ENCODE measurements around the gene IL17C. TPM values are rescaled to one million over a fixed set of nuclear protein-coding genes. Genes with fewer than 3 reads are reported as not detected.

IL17C gene
- polyA plus RNA-seq, 2 of the 4 experiments (the other 2 are of a cell fraction), result not detected

DNA sequence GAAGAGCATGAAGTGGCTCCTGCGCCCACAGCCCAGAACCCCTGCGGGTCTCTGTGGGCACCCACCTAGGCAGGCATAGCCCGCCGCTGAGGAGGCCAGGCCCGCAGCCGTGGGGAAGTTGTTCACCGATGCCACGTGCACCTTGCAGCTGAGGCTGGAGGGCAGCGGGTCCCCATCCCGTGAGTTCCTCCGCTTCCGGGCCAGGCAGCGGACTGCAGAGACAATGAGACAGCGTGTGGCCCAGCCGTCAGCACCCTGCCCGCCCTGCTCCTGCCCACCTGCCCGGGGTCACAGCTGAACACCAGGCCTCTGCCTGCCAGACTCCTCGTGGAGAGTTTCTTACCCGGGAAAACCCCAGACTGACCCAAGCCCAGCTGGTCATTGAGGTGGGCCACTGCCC lies 19.0 kb downstream of the IL17C start:
- H3K4me2 ChIP-seq, result no peak overlapping the region
- ATAC-seq, result no peak
- peaks cover 5% of the 10 kb centered on the region; the same call in 1 of the 3 replicates for H3K4me1 ChIP-seq
- ChIA-PET CTCF (no interaction called here), POLR2A (no interaction called here)
- no peak overlapping the region for H3K27ac ChIP-seq
- no peak for FAIRE-seq
- WGBS (ENCODE audit: missing lambda C conversion rate), result 97% methylated on average over 14 of the region's 19 CpGs
- no peak overlapping the region for H3K4me3 ChIP-seq
- H3K9me3 ChIP-seq, result no peaks in the 10 kb centered on the region
- TF ChIP-seq RARB (CRISPR knock-in tag; IDR thresholded peaks at IDR 0.05) (no peak), PBX3 (IDR thresholded peaks at IDR 0.05) (no peak), KDM1A (IDR thresholded peaks at IDR 0.05; ENCODE audit: low read depth) (no peak), ZFP36 (IDR thresholded peaks at IDR 0.05; ENCODE audit: borderline replicate concordance, partially characterized antibody) (no peak), RCOR1 (IDR thresholded peaks at IDR 0.05; ENCODE audit: low read depth, low read length) (no peak), NFE2L2 (conservative IDR thresholded peaks at IDR 0.05; ENCODE audit: low read length) (no peak), PHF8 (IDR thresholded peaks at IDR 0.05; ENCODE audit: borderline replicate concordance, low read depth) (no peak), MAFK (IDR thresholded peaks at IDR 0.05; ENCODE audit: partially characterized antibody) (no peak), ZSCAN20 (CRISPR knock-in tag; IDR thresholded peaks at IDR 0.05) (no peak), FOSL2 (IDR thresholded peaks at IDR 0.05) (no peak), FOSL2 (CRISPR knock-in tag; IDR thresholded peaks at IDR 0.05) (no peak), CBX2 (IDR thresholded peaks at IDR 0.05; ENCODE audit: borderline replicate concordance, low read depth) (no peak), HOXB13 (CRISPR knock-in tag; IDR thresholded peaks at IDR 0.05; ENCODE audit: low read depth) (no peak), MAX (IDR thresholded peaks at IDR 0.05) (no peak), EP300 (IDR thresholded peaks at IDR 0.05) (no peak), HOXA7 (CRISPR knock-in tag; IDR thresholded peaks at IDR 0.05) (no peak), JUNB (IDR thresholded peaks at IDR 0.05) (no peak), HDAC2 (IDR thresholded peaks at IDR 0.05) (no peak)
- TF ChIP-seq, protein P1, sequence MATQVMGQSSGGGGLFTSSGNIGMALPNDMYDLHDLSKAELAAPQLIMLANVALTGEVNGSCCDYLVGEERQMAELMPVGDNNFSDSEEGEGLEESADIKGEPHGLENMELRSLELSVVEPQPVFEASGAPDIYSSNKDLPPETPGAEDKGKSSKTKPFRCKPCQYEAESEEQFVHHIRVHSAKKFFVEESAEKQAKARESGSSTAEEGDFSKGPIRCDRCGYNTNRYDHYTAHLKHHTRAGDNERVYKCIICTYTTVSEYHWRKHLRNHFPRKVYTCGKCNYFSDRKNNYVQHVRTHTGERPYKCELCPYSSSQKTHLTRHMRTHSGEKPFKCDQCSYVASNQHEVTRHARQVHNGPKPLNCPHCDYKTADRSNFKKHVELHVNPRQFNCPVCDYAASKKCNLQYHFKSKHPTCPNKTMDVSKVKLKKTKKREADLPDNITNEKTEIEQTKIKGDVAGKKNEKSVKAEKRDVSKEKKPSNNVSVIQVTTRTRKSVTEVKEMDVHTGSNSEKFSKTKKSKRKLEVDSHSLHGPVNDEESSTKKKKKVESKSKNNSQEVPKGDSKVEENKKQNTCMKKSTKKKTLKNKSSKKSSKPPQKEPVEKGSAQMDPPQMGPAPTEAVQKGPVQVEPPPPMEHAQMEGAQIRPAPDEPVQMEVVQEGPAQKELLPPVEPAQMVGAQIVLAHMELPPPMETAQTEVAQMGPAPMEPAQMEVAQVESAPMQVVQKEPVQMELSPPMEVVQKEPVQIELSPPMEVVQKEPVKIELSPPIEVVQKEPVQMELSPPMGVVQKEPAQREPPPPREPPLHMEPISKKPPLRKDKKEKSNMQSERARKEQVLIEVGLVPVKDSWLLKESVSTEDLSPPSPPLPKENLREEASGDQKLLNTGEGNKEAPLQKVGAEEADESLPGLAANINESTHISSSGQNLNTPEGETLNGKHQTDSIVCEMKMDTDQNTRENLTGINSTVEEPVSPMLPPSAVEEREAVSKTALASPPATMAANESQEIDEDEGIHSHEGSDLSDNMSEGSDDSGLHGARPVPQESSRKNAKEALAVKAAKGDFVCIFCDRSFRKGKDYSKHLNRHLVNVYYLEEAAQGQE (IDR thresholded peaks at IDR 0.05), result no peak
- no peak for DNase-seq (ENCODE audit: low read depth in 1 of 2, low spot score in 1 of 2)

GRCh38 chr16:88658714-88659113 lies 20.3 kb downstream of the IL17C start:
- POLR2A ChIA-PET, result no interaction called here
- CTCF ChIA-PET, result interaction anchor here (0.7 kb wide), 2 partner anchors 14 to 17 kb away, joined by 3 to 4 read pairs; no protein-coding TSS in a partner anchor
- no peak for ATAC-seq
- DNase-seq (ENCODE audit: low read depth in 1 of 2, low spot score in 1 of 2), result no peak
- WGBS (ENCODE audit: missing lambda C conversion rate), result 93% methylated on average over 9 of the region's 15 CpGs
- no peaks in the 10 kb centered on the region for H3K9me3 ChIP-seq
- H3K4me2 ChIP-seq, result no peak overlapping the region
- peaks cover 5% of the 10 kb centered on the region; the same call in 1 of the 3 replicates for H3K4me1 ChIP-seq
- no peak overlapping the region for H3K4me3 ChIP-seq
- no peak for FAIRE-seq
- no peak overlapping the region for H3K27ac ChIP-seq
- TF ChIP-seq GATA3 (IDR thresholded peaks at IDR 0.05; ENCODE audit: borderline replicate concordance), result no peak
- no peak for TF ChIP-seq ELK1 (IDR thresholded peaks at IDR 0.05; ENCODE audit: low read depth, low read length)
- no peak for TF ChIP-seq HOXA7 (CRISPR knock-in tag; IDR thresholded peaks at IDR 0.05)
- TF ChIP-seq, protein P2, sequence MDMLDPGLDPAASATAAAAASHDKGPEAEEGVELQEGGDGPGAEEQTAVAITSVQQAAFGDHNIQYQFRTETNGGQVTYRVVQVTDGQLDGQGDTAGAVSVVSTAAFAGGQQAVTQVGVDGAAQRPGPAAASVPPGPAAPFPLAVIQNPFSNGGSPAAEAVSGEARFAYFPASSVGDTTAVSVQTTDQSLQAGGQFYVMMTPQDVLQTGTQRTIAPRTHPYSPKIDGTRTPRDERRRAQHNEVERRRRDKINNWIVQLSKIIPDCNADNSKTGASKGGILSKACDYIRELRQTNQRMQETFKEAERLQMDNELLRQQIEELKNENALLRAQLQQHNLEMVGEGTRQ (IDR thresholded peaks at IDR 0.05), result no peak
- TF ChIP-seq, protein P1 (IDR thresholded peaks at IDR 0.05), result no peak
- no peak for TF ChIP-seq RARB (CRISPR knock-in tag; IDR thresholded peaks at IDR 0.05)
- TF ChIP-seq, protein P3, sequence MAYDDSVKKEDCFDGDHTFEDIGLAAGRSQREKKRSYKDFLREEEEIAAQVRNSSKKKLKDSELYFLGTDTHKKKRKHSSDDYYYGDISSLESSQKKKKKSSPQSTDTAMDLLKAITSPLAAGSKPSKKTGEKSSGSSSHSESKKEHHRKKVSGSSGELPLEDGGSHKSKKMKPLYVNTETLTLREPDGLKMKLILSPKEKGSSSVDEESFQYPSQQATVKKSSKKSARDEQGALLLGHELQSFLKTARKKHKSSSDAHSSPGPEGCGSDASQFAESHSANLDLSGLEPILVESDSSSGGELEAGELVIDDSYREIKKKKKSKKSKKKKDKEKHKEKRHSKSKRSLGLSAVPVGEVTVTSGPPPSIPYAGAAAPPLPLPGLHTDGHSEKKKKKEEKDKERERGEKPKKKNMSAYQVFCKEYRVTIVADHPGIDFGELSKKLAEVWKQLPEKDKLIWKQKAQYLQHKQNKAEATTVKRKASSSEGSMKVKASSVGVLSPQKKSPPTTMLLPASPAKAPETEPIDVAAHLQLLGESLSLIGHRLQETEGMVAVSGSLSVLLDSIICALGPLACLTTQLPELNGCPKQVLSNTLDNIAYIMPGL (CRISPR knock-in tag; IDR thresholded peaks at IDR 0.05; ENCODE audit: borderline replicate concordance), result no peak
- TF ChIP-seq HOXB13 (CRISPR knock-in tag; IDR thresholded peaks at IDR 0.05; ENCODE audit: low read depth), result no peak
- no peak for TF ChIP-seq CBX2 (IDR thresholded peaks at IDR 0.05; ENCODE audit: borderline replicate concordance, low read depth)
- no peak for TF ChIP-seq JUN (IDR thresholded peaks at IDR 0.05)
- TF ChIP-seq RCOR1 (IDR thresholded peaks at IDR 0.05; ENCODE audit: low read depth, low read length), result no peak
- TF ChIP-seq ZSCAN20 (CRISPR knock-in tag; IDR thresholded peaks at IDR 0.05), result no peak
- TF ChIP-seq HOXB5 (CRISPR knock-in tag; IDR thresholded peaks at IDR 0.05), result no peak

Measured in A549 (cell line).